Mononuclear cell (primary cell): Measurements from ENCODE around the gene OSER1. TPM values are rescaled to one million over a fixed set of nuclear protein-coding genes. Genes with fewer than 3 reads are reported as not detected.

Experiments used
- H3K27me3 ChIP-seq: 2 replicates; pipeline ENCODE4 v1.6.0; 2011; ENCODE audit warnings: low read length, control low read depth; ENCODE audit not compliant: insufficient read depth
- H3K4me1 ChIP-seq: 2 replicates; pipeline ENCODE4 v1.5.1; 2011; ENCODE audit warnings: mild to moderate bottlenecking, low read length, control low read depth; ENCODE audit not compliant: insufficient read depth
- H3K4me3 ChIP-seq: 2 replicates; pipeline ENCODE4 v1.5.1; 2011; ENCODE audit warnings: mild to moderate bottlenecking, low read length, moderate library complexity
- H3K9me3 ChIP-seq: 2 replicates; pipeline ENCODE4 v1.5.1; 2011; ENCODE audit warnings: low read depth, mild to moderate bottlenecking, control low read depth, low read length
- total RNA-seq: library from RNA; depleted of rRNA; stranded (reverse); fragments of >200 nt; gene quantifications from one replicate; pipeline ENCODE4 v1.2.3, GENCODE V29; 2012

Gene OSER1
- total RNA-seq, 1 donor, result 109 TPM

GRCh38 chr20:44182135-44182765, 28.3 kb downstream of the OSER1 start:
- Histone ChIP-seq H3K9me3 (no peaks in the 10 kb centered on the region), H3K27me3 (peaks cover 14% of the 10 kb centered on the region), H3K4me1 (no peaks in the 10 kb centered on the region), H3K4me3 (no peak overlapping the region)

DNA sequence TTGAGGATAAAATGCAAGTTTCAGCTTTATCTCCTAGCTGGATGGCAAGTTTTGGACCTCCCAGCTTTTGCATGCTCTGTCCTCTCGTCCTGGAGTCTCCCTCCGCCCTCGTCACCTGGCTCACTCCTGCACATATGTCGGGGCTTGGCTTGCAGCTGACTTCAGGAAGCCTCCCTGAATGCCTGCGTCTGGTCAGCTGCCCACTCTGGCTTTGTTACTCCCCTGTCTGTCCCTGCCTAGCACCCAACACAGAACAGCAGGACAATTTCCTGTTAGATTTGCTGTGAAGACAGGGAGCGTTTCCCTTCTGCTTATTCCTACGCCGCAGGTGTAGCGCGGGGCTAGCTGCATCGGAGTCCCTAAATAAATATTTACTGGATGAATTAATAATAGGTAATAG, 29.0 kb downstream of the OSER1 start:
- no peaks in the 10 kb centered on the region for H3K4me1 ChIP-seq
- H3K4me3 ChIP-seq, result no peak overlapping the region
- peaks cover 10% of the 10 kb centered on the region for H3K27me3 ChIP-seq
- no peaks in the 10 kb centered on the region for H3K9me3 ChIP-seq

DNA sequence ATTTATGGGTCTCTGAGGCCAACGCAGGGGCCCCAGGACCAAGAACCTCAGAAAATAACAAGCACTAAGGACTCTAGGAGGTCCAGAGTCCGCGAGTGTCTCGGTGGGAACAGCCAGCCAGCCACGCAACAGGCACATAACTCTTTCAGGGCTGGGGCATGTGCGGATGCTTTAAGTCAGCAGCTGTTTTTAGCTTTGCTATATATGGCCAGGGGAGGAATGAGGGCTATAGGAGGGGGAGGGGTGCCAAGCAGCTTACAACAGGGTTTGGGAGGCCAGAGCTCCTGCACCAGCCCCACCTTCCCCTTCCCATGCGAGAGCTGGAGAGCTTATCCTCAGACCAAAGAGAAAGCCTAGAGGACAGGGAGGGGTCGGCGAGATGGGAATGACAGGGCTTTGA, 29.8 kb downstream of the OSER1 start:
- Histone ChIP-seq H3K4me3 (no peak overlapping the region), H3K9me3 (no peaks in the 10 kb centered on the region), H3K4me1 (no peaks in the 10 kb centered on the region), H3K27me3 (peaks cover 7% of the 10 kb centered on the region)

DNA sequence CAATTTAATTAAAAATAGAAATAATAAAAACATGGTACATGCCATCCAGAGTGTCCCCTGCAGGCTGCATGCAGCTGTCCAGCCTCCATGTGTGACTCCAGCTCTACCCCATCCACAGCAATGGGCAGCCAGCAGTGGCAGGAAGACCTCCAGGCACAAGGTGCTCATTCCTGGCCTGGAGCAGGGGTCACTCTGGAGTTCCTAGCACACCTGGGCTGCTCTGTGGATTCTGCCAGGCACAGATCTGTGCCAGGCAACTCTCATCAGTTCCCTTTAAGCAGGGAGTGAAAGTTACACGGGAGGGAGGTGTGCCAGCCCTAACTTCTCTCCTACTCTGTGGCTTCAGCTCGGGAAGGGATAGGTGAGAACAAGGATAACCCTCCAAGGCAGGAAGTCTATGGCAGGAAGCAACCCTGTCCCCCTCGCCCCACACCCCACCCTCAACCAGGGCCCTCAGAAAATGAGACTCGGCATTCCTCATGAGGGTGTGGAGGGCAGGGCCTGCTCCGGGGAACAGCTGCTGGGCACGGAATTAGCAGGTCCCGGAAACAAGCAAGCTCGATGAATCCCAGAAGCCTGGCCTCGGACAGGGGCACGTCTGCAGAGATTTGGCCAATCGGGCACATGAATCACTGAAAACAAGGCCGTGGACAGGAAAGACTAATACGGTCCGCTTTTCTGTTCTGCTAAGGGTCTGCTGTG, 33.6 kb downstream of the OSER1 start:
- no peak overlapping the region for H3K4me3 ChIP-seq
- no peaks in the 10 kb centered on the region for H3K9me3 ChIP-seq
- no peaks in the 10 kb centered on the region for H3K4me1 ChIP-seq
- H3K27me3 ChIP-seq, result peaks cover 5% of the 10 kb centered on the region

GRCh38 chr20:44174996-44175765, 35.4 kb downstream of the OSER1 start:
- Histone ChIP-seq H3K27me3 (peaks cover 10% of the 10 kb centered on the region), H3K4me1 (no peaks in the 10 kb centered on the region), H3K9me3 (no peaks in the 10 kb centered on the region), H3K4me3 (no peak overlapping the region)

DNA sequence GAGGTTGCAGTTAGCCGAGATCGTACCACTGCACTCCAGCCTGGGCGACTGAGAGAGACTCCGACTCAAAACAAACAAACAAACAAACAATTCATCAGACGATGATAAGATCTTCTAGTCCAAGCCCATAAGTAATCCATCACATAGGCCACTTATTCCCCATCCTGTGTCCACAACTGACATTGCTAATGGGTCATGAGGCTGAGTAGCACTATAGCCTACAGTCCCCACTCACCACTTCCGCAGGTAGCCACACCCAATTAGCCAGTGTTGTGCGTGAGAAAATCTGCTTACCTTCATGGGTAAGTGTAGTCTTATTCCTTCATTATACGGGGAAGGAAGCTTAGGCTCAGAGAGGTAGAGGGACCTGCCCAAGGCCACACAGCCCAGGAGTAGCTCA, 36.7 kb downstream of the OSER1 start:
- H3K27me3 ChIP-seq, result peaks cover 10% of the 10 kb centered on the region

DNA sequence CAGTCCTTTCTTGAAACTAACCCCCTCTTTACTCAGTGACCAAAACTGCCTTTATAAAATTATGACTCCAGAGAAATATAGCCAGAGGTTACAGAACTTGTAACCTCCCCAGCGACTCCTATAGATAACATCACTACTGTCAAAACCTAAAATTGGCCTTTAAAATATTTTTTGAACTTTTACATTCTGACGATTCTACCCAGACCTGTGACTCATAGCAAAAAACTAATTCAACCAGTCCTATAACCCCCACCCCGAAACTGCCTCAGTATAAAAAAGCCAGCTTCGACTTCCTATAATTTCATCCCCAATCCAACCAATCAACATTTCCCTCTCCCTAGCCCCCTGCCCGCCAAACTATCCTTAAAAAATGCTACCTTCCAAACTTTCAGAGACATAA, 37.5 kb downstream of the OSER1 start:
- Histone ChIP-seq H3K4me1 (no peaks in the 10 kb centered on the region), H3K4me3 (no peak overlapping the region), H3K27me3 (peaks cover 10% of the 10 kb centered on the region), H3K9me3 (no peaks in the 10 kb centered on the region)

More for the DNA sequence above, 36.7 kb downstream of the OSER1 start:
- Histone ChIP-seq H3K4me1 (no peaks in the 10 kb centered on the region), H3K9me3 (no peaks in the 10 kb centered on the region), H3K4me3 (no peak overlapping the region)

DNA sequence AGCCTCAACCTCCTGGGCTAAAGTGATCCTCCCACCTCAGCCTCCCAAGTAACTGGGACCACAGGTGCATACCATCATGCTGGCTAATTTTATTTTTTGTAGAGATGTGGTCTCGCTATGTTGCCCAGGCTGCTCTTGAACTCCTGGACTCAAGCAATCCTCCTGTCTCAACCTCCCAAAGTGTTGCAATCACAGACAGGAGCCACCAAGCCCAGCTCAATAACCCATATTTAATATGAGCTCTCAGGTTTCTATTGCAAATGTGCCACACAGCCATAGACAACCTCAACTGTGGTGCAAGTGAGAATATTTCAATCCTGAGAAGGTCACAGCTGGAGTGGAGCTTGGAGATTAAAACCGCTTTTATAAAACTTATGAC, 38.0 kb downstream of the OSER1 start:
- H3K27me3 ChIP-seq, result peaks cover 10% of the 10 kb centered on the region

GRCh38 chr20:44171775-44172571, 38.6 kb downstream of the OSER1 start:
- H3K4me1 ChIP-seq, result no peaks in the 10 kb centered on the region
- H3K27me3 ChIP-seq, result peaks cover 10% of the 10 kb centered on the region
- H3K4me3 ChIP-seq, result no peak overlapping the region
- H3K9me3 ChIP-seq, result no peaks in the 10 kb centered on the region

More for the DNA sequence above, 38.0 kb downstream of the OSER1 start:
- H3K4me1 ChIP-seq, result no peaks in the 10 kb centered on the region
- H3K9me3 ChIP-seq, result no peaks in the 10 kb centered on the region
- H3K4me3 ChIP-seq, result no peak overlapping the region

DNA sequence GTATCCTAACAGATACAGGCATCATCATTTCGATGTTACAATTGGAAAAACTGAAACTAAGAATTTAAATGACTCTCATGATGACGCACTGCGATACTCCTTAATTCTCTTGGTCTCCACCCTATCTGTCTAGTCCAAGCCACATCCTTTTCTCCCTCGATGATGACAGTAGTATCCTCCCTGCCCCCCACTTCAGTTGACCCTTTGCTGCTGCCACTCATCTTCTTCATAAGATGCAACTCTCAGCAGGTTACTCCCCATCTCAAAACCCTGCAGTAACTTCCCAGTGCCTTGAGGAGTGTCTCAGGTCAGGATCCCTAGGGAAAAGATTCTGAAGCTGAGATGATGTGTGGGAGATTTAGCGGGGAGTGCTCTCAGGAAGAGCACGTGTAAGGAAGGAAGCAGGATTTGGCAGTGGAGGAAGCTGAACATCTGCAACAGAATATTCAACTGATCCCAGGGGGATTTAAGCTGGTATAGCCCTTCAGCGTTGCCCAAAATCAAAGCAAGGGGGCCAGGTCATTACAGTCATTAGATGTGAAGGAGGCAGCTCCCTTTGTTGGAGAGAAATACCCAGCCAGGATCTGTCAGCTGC, 39.7 kb downstream of the OSER1 start:
- Histone ChIP-seq H3K9me3 (no peaks in the 10 kb centered on the region), H3K4me1 (no peaks in the 10 kb centered on the region), H3K27me3 (peaks cover 10% of the 10 kb centered on the region), H3K4me3 (no peak overlapping the region)

DNA sequence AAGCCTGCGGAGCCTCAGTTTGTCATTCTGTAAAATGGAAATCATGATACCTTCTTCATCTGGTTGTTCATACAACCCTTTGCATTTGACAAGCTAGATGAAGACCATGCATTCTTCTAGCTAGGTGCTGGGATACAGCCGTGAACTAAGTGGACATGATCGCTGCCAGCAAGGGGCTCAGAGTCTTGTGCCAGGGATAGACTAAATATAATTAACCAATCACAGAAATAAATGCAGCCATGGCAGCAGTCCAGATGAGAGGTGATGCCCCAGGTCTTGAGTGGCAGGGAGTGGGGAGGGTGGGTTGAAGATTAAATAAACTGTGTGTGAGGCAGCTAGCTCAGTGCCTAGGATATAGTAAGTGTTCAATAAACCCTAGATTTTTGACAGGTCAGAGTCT, 42.8 kb downstream of the OSER1 start:
- Histone ChIP-seq H3K4me1 (no peaks in the 10 kb centered on the region), H3K27me3 (peaks cover 10% of the 10 kb centered on the region), H3K9me3 (no peaks in the 10 kb centered on the region), H3K4me3 (no peak overlapping the region)

GRCh38 chr20:44166477-44166876, 44.1 kb downstream of the OSER1 start:
- no peaks in the 10 kb centered on the region for H3K9me3 ChIP-seq
- H3K27me3 ChIP-seq, result peaks cover 3% of the 10 kb centered on the region
- H3K4me3 ChIP-seq, result no peak overlapping the region
- no peaks in the 10 kb centered on the region for H3K4me1 ChIP-seq

DNA sequence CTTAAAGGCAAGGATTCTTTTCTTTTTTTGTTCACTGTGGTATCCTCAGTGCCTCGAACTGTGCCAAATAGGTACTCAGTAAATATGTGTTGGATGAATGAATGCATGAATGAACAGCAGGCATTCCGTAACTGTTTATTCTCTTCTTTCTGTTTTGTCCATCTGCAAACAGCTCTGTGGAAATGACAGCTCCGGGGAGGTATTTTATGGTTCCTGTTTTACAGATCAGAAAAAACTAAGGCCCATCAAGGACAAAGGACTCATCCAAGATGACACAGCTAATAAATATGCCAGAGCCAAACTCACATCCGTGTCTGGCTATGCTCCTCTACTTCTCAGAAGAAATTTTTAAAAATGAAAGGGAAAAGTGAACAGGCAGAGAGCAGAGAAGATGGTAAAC, 44.6 kb downstream of the OSER1 start:
- peaks cover 3% of the 10 kb centered on the region for H3K27me3 ChIP-seq
- H3K4me3 ChIP-seq, result no peak overlapping the region
- H3K9me3 ChIP-seq, result no peaks in the 10 kb centered on the region
- no peaks in the 10 kb centered on the region for H3K4me1 ChIP-seq

- H3K27me3 ChIP-seq, result no peaks in the 10 kb centered on the region
- no peak overlapping the region for H3K4me3 ChIP-seq
- H3K4me1 ChIP-seq, result no peaks in the 10 kb centered on the region
- H3K9me3 ChIP-seq, result no peaks in the 10 kb centered on the region
These were observed 50.4 kb downstream of the OSER1 start for GRCh38 chr20:44160133-44160532.
